WERI-Rb-1 (cell line): ENCODE measurements around the gene MPDU1.

Experiments
- DNase-seq: peaks from one replicate; pipeline ENCODE4 v3.0.0-alpha.2; 2020
- H3K27ac ChIP-seq: fragments of 250-450 bp; sonication (Bioruptor Pico); 2 replicates; pipeline ENCODE4 v1.5.1; 2020; ENCODE audit warnings: mild to moderate bottlenecking, moderate library complexity
- H3K27me3 ChIP-seq: fragments of 250-450 bp; sonication (Bioruptor Pico); 2 replicates; pipeline ENCODE4 v1.5.1; 2021; ENCODE audit warnings: mild to moderate bottlenecking, low read depth, moderate library complexity; ENCODE audit not compliant: insufficient read depth, severe bottlenecking
- H3K36me3 ChIP-seq: fragments of 250-450 bp; sonication (Bioruptor Pico); 2 replicates; pipeline ENCODE4 v1.5.1; 2020; ENCODE audit warnings: mild to moderate bottlenecking, moderate library complexity
- H3K4me3 ChIP-seq: 2 replicates; pipeline ENCODE4 v1.5.1; 2011; ENCODE audit warnings: low read depth, mild to moderate bottlenecking, control low read depth, low read length
- H3K9me3 ChIP-seq: fragments of 250-450 bp; sonication (Bioruptor Pico); 2 replicates; pipeline ENCODE4 v1.5.1; 2021; ENCODE audit warnings: mild to moderate bottlenecking, moderate library complexity; ENCODE audit not compliant: severe bottlenecking
- TF ChIP-seq, protein P1 (sequence below): IDR thresholded peaks from 2 replicates; pipeline ENCODE4 v1.5.1; 2011; ENCODE audit warnings: low read depth, mild to moderate bottlenecking, control low read depth, inconsistent platforms, low read length

Gene MPDU1

DNA sequence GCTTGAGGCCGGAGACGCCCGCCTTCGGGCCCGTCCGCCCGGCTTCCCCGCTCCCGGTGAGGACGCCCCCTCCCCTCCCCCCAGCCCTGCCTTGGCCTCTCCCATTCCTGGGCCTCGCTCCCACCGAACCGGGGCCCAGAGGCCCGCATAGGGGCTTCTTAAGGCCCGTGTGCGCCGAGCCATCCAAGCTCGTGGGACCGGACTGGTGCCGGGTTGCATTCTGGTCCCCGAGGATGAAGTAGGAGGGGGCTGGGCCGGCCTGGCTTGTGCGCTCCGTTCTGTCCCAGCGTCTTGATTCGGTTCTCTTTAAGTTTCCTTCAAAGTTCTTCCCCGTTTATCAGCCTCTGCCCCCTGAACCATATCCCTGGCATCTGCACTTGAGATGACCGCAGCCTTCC, 21.4 kb upstream of the MPDU1 start:
- no peaks in the 10 kb centered on the region for H3K27me3 ChIP-seq
- DNase-seq, result no peak
- H3K27ac ChIP-seq, result peak overlapping the region; percentile 95
- peak overlapping the region; percentile 65 for H3K4me3 ChIP-seq
- TF ChIP-seq, protein P1, sequence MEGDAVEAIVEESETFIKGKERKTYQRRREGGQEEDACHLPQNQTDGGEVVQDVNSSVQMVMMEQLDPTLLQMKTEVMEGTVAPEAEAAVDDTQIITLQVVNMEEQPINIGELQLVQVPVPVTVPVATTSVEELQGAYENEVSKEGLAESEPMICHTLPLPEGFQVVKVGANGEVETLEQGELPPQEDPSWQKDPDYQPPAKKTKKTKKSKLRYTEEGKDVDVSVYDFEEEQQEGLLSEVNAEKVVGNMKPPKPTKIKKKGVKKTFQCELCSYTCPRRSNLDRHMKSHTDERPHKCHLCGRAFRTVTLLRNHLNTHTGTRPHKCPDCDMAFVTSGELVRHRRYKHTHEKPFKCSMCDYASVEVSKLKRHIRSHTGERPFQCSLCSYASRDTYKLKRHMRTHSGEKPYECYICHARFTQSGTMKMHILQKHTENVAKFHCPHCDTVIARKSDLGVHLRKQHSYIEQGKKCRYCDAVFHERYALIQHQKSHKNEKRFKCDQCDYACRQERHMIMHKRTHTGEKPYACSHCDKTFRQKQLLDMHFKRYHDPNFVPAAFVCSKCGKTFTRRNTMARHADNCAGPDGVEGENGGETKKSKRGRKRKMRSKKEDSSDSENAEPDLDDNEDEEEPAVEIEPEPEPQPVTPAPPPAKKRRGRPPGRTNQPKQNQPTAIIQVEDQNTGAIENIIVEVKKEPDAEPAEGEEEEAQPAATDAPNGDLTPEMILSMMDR, result no peak
- H3K36me3 ChIP-seq, result peaks cover 44% of the 10 kb centered on the region
- no peaks in the 10 kb centered on the region for H3K9me3 ChIP-seq

DNA sequence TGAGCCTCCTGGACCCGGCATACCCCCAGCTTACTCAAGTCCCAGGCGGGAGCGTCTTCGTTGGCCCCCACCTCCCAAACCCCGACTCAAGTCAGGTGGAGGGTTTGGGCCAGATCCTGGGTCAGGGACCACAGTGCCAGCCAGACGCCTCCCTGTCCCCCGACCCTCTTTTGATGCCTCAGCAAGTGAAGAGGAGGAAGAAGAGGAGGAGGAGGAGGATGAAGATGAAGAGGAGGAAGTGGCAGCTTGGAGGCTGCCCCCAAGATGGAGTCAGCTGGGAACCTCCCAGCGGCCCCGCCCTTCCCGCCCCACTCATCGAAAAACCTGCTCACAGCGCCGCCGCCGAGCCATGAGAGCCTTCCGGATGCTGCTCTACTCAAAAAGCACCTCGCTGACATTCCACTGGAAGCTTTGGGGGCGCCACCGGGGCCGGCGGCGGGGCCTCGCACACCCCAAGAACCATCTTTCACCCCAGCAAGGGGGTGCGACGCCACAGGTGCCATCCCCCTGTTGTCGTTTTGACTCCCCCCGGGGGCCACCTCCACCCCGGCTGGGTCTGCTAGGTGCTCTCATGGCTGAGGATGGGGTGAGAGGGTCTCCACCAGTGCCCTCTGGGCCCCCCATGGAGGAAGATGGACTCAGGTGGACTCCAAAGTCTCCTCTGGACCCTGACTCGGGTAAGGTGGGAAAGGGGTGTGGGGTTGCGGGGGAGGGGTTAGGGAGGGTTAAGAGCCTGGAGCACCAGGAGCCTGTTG, 20.4 kb upstream of the MPDU1 start:
- Histone ChIP-seq H3K27me3 (no peaks in the 10 kb centered on the region), H3K27ac (no peak overlapping the region), H3K36me3 (peaks cover 49% of the 10 kb centered on the region), H3K9me3 (no peaks in the 10 kb centered on the region), H3K4me3 (no peak overlapping the region; the same call in 1 of the 2 replicates)
- TF ChIP-seq, protein P1, result no peak
- DNase-seq, result no peak

DNA sequence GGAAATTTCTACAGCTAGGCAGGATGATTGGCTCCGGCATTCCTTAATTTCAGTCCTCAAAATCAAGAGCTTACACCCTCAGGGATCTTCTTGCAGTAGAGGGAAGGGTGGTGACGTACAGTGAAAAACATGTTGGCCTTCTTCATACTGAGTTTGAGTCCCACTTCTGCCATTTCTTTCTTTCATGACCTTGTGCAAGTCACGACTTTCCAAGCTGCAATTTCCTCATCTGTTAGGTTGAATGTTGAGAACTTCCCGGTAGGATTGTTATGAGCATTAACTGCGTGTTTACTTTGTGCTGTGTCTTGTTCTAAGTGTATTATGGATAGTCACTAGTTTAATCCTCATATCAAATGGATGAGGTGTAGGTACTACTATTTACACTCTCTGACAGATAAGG, 14.1 kb upstream of the MPDU1 start:
- peaks cover 72% of the 10 kb centered on the region for H3K36me3 ChIP-seq

DNA sequence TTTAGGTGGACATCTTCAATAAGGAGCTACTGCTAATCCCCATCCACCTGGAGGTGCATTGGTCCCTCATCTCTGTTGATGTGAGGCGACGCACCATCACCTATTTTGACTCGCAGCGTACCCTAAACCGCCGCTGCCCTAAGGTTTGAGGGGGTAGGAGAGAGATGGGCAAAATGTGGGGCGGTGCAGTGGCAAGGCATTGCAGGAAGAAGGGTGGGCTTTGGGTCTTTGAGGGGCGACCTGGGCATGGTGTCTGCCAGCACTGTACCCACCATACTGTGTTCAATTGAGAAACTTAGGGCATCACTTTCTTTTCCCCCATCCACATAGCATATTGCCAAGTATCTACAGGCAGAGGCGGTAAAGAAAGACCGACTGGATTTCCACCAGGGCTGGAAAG, 13.3 kb upstream of the MPDU1 start:
- Histone ChIP-seq H3K27me3 (no peaks in the 10 kb centered on the region), H3K27ac (no peak overlapping the region), H3K36me3 (peaks cover 72% of the 10 kb centered on the region), H3K9me3 (no peaks in the 10 kb centered on the region), H3K4me3 (no peak overlapping the region)
- TF ChIP-seq, protein P1, result no peak
- DNase-seq, result no peak

More for the DNA sequence above, 14.1 kb upstream of the MPDU1 start:
- TF ChIP-seq, protein P1, result no peak
- no peak for DNase-seq
- no peaks in the 10 kb centered on the region for H3K9me3 ChIP-seq
- H3K4me3 ChIP-seq, result no peak overlapping the region
- H3K27me3 ChIP-seq, result no peaks in the 10 kb centered on the region
- no peak overlapping the region for H3K27ac ChIP-seq

DNA sequence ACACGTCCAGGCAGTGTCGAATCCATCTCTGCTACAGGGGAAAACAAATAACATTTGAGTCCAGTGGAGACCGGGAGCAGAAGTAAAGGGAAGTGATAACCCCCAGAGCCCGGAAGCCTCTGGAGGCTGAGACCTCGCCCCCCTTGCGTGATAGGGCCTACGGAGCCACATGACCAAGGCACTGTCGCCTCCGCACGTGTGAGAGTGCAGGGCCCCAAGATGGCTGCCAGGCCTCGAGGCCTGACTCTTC, 11.4 kb upstream of the MPDU1 start:
- TF ChIP-seq, protein P1, result no peak
- Histone ChIP-seq H3K27me3 (no peaks in the 10 kb centered on the region), H3K36me3 (peaks cover 78% of the 10 kb centered on the region), H3K27ac (peak overlapping the region; percentile 83), H3K4me3 (peak overlapping the region; percentile 55), H3K9me3 (no peaks in the 10 kb centered on the region)
- DNase-seq, result no peak
